Esophagus mucosa (tissue), 1 donor: ENCODE data around the gene RRM2. TPM values are rescaled to one million over a fixed set of nuclear protein-coding genes. Genes with fewer than 3 reads are reported as not detected.
"Not testable (repeated sequence)": the region's sequence is repeated elsewhere in the genome, so short reads cannot be mapped to it uniquely, and the experiment has no call there.

Source experiments
- ATAC-seq: fragments of 200-7000 bp; cut with Tn5 transposase; one replicate; pipeline ENCODE4 v1.9.1; 2020
- total RNA-seq: library from RNA; stranded (reverse); gene quantifications from one replicate; pipeline ENCODE4 v1.2.4, GENCODE V29; 2023
- donor health status: DM: yes; HTN: yes; CAD: no.

The RRM2 gene
- total RNA-seq, 1 donor from 2014 or later, result 66.4 TPM

DNA sequence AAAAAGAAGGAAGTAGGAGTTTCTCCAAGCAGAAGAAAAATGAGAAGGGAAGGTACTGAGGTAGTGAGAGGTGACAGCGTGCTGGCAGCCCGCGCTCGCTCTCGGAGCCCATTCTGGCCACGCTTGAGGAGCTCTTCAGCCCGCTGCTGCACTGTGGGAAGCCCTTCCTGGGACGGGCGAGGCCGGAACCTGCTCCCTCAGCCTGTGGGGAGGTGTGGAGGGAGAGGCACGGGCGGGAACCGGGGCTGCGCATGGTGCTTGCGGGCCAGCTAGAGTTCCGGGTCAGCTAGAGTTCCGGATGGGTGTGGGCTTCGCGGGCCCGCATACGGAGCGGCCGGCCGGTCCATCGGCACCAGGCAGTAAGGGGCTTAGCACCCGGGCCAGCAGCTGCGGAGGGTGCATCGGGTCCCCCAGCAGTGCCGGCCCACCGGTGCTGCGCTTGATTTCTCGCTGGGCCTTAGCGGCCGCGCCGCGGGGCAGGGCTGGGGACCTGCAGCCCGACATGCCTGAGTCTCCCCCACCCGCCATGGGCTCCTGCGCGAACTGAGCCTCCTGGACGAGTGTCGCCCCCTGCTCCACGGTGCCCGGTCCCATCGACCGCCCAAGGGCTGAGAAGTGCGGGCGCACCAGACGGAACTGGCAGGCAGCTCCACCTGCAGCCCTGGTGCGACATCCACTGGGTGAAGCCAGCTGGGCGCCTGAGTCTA, 31.2 kb upstream of the RRM2 start:
- peak; percentile 52 for ATAC-seq

- ATAC-seq, result not testable (repeated sequence)
Observed at GRCh38 chr2:10091889-10092244, 30.7 kb upstream of the RRM2 start.

GRCh38 chr2:10094271-10094814, 28.2 kb upstream of the RRM2 start:
- no peak for ATAC-seq

DNA sequence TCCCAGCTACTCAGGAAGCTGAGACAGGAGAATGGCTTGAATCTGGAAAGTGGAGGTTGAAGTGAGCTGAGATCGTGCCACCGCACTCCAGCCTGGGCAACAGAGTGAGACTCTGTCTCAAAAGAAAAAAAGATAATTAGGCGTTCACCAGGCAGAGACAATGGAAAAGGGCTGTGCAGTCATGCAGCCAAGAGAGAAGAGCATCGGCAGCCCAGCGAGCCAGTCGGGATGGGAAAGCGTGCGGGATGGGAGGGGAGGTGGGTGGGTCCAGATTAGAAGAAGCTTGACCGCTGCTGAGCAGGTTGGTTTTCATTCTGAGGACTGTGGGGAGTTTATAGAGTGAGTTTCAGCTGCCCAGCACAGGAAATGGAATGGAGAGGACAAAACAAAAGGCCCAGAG, 27.4 kb upstream of the RRM2 start:
- no peak for ATAC-seq

GRCh38 chr2:10096641-10097040, 25.9 kb upstream of the RRM2 start:
- peak; percentile 12 for ATAC-seq

- peak; percentile 74 for ATAC-seq
Observed at GRCh38 chr2:10097352-10098148, 25.0 kb upstream of the RRM2 start.

DNA sequence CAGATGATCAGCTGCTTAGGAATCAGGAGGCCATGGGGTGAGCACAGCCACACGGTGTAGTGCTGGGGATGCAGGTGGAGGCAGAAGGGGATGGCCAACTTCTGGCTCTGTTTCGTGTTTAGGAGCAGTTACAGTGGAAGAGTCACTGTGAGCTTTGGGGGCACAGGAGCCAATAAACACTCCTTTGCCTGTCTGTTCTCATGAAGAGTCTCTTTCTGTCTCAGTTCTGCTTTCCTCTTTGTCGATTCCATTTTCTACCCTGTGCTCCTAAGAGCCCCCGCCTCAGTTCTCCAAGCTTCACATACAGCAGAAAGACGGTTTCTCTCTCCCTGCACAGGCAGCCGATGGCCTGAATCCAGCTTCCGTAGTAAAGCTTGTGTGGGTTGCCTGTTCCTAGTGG, 21.0 kb upstream of the RRM2 start:
- ATAC-seq, result no peak

- no peak for ATAC-seq
Observed at GRCh38 chr2:10103179-10103578, 19.4 kb upstream of the RRM2 start.

DNA sequence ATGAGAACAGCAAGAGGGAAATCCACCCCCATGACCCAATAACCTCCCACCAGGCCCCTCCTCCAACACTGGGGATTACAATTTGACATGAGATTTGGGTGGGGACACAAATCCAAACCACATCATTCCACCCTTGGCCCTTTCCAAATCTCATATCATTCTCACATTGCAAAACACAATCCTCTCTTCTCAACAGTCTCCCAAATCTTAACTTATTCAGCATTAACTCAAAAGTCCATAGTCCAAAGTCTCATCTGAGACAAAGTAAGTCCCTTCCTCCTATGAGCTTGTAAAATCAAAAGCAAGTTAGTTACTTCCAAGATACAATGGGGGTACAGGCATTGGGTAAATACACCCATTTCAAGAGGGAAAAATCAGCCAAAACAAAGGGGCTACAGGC, 17.6 kb upstream of the RRM2 start:
- not testable (repeated sequence) for ATAC-seq

GRCh38 chr2:10109311-10109710, 13.2 kb upstream of the RRM2 start:
- no peak for ATAC-seq

GRCh38 chr2:10119027-10119325, 3.6 kb upstream of the RRM2 start:
- ATAC-seq, result no peak

DNA sequence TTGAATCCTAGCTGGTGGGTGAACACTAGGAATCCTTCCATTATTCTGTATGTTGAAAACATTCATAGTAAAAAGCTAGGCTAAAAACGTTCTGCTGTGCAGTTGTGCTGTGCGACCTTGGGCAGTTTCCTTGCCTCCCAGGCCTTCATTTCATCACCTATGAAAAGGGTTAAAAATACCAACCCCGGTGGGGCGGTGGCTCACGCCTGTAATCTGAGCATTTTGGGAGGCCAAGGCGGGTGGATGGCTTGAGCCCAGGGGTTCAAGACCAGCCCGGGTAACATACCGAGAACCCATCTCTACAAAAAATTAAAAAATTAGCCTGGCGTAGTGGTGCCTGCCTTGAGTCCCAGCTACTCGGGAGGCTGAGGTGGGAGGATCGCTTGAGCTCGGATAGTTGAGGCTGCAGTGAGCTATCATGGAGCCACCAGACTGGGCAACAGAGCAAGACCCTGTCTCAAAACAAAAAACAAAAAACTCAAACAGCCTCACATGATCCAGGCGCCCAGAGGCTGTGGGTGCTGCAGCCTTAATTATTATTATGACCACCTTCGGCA, 2.9 kb upstream of the RRM2 start:
- ATAC-seq, result no peak

DNA sequence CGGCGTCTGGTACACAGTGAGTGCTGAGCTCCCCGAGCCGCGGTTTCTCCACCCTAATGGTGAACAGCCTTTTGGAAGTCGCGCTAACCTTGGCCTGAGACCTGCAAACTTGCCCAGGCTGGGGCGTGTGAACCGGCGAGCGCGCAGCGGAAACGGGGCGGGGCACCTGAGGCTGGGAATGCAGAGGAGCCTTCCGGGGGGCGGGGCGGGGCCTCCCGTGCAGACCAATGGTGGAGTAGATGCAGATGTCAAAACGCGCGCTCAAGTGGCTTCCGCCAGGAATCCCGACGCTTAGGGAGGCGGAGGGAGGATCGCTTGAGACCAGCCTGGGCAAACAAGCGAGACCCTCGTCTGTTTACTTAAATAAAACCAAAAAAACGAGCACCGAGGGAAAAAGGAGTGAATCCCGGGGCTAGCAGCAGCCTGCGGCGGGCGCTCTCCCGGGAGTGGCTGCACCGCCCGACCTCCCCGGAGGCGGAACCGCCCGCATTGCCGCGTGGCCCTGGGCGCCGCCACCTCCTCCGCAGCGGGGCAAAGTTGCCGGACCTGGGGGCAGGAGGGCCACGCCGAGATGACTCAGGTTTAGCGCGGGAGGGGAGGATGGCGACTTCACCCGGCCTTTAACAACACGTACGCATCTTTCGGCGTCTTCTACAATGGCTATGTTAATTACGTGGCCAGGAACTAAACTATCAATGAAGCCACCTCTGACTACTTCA, 2.2 kb upstream of the RRM2 start:
- peak; percentile 86 for ATAC-seq

- ATAC-seq, result no peak
Observed at GRCh38 chr2:10120877-10121574, 1.5 kb upstream of the RRM2 start.

DNA sequence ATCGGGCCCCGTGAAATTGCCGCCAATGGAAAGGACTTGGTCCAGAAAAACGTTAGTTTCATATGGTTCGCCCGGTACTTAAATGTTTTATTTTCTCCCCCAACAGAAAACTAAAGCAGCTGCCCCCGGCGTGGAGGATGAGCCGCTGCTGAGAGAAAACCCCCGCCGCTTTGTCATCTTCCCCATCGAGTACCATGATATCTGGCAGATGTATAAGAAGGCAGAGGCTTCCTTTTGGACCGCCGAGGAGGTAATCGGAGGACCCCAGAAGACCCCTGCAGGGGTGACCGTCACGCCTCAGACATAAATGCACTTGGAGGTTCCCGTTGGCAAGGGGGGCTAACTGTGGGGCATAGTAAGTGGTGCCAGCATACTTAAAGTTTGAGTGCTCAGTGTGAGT, 742 bp downstream of the RRM2 start:
- ATAC-seq, result no peak

- ATAC-seq, result no peak
Observed at GRCh38 chr2:10124538-10125045, 2.1 kb downstream of the RRM2 start.

DNA sequence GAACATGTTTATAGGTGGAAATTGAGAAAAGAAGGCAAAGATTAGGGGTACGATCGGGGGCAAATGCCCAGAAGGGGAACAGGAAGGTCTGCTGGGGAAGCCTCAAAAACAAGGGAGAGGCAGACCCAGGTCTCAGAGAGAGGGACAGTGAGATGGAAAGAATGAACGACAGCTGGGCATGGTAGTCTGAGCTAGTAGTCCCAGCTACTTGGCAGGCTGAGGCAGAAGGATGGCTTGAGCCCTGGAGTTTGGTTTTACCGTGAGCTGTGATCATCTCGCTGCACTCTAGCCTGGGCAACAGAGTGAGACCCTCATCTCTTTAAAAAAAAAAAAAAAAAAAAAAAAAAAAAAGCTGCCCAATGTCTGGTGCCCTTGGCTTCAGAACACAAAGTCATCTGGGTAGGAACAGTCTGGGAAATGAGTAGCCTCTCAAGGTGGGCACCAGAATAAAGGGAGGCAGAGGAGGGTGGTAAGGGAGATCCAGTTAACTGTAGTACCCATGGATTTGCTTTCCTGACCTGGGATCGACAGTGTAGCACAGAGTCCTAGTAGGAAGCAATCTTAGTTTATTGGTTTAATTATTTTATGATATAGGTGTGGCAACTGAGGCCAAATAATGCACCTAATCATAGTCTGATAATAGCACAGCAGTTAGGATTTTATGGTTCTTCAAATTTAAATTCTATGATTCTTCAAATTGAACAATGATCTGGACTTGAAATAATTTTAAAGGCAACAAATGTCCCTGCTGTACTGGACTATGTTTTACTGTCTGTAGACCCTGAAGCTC, 3.5 kb downstream of the RRM2 start:
- no peak for ATAC-seq

GRCh38 chr2:10126632-10127026, 4.1 kb downstream of the RRM2 start:
- ATAC-seq, result no peak

GRCh38 chr2:10128420-10128819, 5.9 kb downstream of the RRM2 start:
- ATAC-seq, result no peak

DNA sequence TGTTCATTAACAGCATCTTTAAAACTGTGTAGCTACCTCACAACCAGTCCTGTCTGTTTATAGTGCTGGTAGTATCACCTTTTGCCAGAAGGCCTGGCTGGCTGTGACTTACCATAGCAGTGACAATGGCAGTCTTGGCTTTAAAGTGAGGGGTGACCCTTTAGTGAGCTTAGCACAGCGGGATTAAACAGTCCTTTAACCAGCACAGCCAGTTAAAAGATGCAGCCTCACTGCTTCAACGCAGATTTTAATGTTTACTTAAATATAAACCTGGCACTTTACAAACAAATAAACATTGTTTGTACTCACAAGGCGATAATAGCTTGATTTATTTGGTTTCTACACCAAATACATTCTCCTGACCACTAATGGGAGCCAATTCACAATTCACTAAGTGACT, 7.0 kb downstream of the RRM2 start:
- no peak for ATAC-seq

DNA sequence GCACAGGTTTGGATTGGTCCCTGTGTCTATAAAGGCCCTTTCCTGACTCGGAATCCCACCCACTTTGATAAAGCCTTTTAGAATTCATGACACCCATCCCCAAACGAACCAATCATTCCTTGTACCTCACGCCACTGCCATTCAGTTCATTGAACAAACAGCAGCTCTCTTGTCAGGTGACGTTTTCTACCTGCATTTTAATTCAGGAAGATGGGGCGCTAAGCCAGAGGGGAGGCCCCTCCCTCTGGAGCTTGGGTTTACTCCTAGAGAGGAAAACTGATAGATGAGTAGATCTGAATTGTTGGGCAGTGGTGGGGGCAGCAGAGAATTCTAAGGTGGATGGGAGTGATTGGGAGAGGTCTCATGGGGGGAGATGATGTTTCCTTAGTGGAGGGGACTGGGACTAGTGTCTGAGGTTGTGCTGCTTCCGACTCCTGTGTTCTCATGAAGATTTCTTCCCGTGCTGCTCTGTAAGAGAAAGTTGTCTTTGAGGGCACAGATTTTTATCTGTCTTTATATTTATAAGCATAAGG, 9.6 kb downstream of the RRM2 start:
- no peak for ATAC-seq
